Smooth muscle cell (in vitro differentiated cells): ENCODE results near the gene CPSF4L. TPM values are rescaled to one million over a fixed set of nuclear protein-coding genes. Genes with fewer than 3 reads are reported as not detected.

Source experiments
- DNase-seq: peaks from one replicate; lab custom pipeline; 2025; ENCODE audit not compliant: unreplicated experiment; lab: John Stamatoyannopoulos, UW
- H2AFZ ChIP-seq: fragments of 200-600 bp; sonication (generic); 2 replicates; pipeline ENCODE4 v1.6.0; 2016; ENCODE audit warnings: antibody characterized with exemption, low read depth, mild to moderate bottlenecking
- H3F3A ChIP-seq: fragments of 200-600 bp; sonication (generic); 2 replicates; pipeline ENCODE4 v1.6.0; 2017; ENCODE audit warnings: antibody characterized with exemption, low read depth
- H3K27ac ChIP-seq: fragments of 200-600 bp; sonication (generic); 2 replicates; pipeline ENCODE4 v1.5.1; 2016; ENCODE audit warnings: low read depth, mild to moderate bottlenecking
- H3K27me3 ChIP-seq: fragments of 200-600 bp; sonication (generic); 2 replicates; pipeline ENCODE4 v1.6.1; 2016; ENCODE audit warnings: low read depth, mild to moderate bottlenecking
- H3K36me3 ChIP-seq: fragments of 200-600 bp; sonication (generic); 2 replicates; pipeline ENCODE4 v1.5.1; 2016; ENCODE audit warnings: low read depth
- H3K4me1 ChIP-seq: fragments of 200-600 bp; sonication (generic); 2 replicates; pipeline ENCODE4 v1.5.1; 2016; ENCODE audit warnings: low read depth
- H3K4me2 ChIP-seq: fragments of 200-600 bp; sonication (generic); 2 replicates; pipeline ENCODE4 v1.6.0; 2016; ENCODE audit warnings: mild to moderate bottlenecking
- H3K4me3 ChIP-seq: fragments of 200-600 bp; sonication (generic); 2 replicates; pipeline ENCODE4 v1.5.1; 2016; ENCODE audit warnings: mild to moderate bottlenecking
- H3K79me2 ChIP-seq: fragments of 200-600 bp; sonication (generic); 2 replicates; pipeline ENCODE4 v1.6.0; 2016; ENCODE audit warnings: low read depth, mild to moderate bottlenecking
- H3K9ac ChIP-seq: fragments of 200-600 bp; sonication (generic); 2 replicates; pipeline ENCODE4 v1.6.0; 2016; ENCODE audit warnings: low read depth
- H3K9me3 ChIP-seq: fragments of 200-600 bp; sonication (generic); replicated peaks from 2 replicates; pipeline ENCODE4 v1.5.1; 2016; ENCODE audit warnings: low read depth
- H4K20me1 ChIP-seq: fragments of 200-600 bp; sonication (generic); 2 replicates; pipeline ENCODE4 v1.6.0; 2016; ENCODE audit warnings: low read depth
- CTCF ChIP-seq: fragments of 200-600 bp; sonication (generic); IDR thresholded peaks from 2 replicates; pipeline ENCODE4 v1.5.1; 2017; ENCODE audit warnings: borderline replicate concordance, mild to moderate bottlenecking, antibody characterized with exemption; ENCODE audit not compliant: insufficient read depth, poor library complexity, severe bottlenecking
- WGBS: methylation state at CpG from one replicate; pipeline ENCODE4 v1.1.7; 2016; ENCODE audit warnings: low lambda C conversion rate; 5-methylcytosine and 5-hydroxymethylcytosine counted together
- polyA plus RNA-seq: library from polyadenylated mRNA; unstranded; fragments of >200 nt; fragmentation: Nextera tagmentation; extraction: Ambion mirVana; gene quantifications from 2 replicates; pipeline ENCODE4 v1.2.1, GENCODE V29; 2016
- total RNA-seq: library from RNA; depleted of rRNA; stranded (reverse); fragments of >200 nt; gene quantifications from 2 replicates; pipeline ENCODE4 v1.2.3, GENCODE V29; 2014

Gene CPSF4L
- total and polyA plus RNA-seq, 2 experiments from 2014 or later: not detected

- peaks cover 7% of the 10 kb centered on the region for H3F3A ChIP-seq
- H3K4me3 ChIP-seq: no peak overlapping the region
- peaks cover 92% of the 10 kb centered on the region for H4K20me1 ChIP-seq
- no peak for TF ChIP-seq CTCF
- H3K4me2 ChIP-seq: no peak overlapping the region
- no peak for DNase-seq
- H3K79me2 ChIP-seq: peaks cover 84% of the 10 kb centered on the region
- no peak overlapping the region for H3K27ac ChIP-seq
- no peaks in the 10 kb centered on the region for H3K9me3 ChIP-seq
- H3K27me3 ChIP-seq: no peaks in the 10 kb centered on the region
- no peak overlapping the region for H3K9ac ChIP-seq
- 95% methylated on average over 2 of the region's 2 CpGs for WGBS
- no peak overlapping the region for H2AFZ ChIP-seq
- peaks cover 18% of the 10 kb centered on the region for H3K4me1 ChIP-seq
- no peaks in the 10 kb centered on the region for H3K36me3 ChIP-seq
These were observed 39.7 kb upstream of the CPSF4L start for GRCh38 chr17:73301369-73301768.

GRCh38 chr17:73300392-73300791 lies 38.7 kb upstream of the CPSF4L start:
- peaks cover 91% of the 10 kb centered on the region for H4K20me1 ChIP-seq
- peaks cover 7% of the 10 kb centered on the region for H3F3A ChIP-seq
- TF ChIP-seq CTCF: no peak
- no peak for DNase-seq
- no peak overlapping the region for H3K9ac ChIP-seq
- peaks cover 84% of the 10 kb centered on the region for H3K79me2 ChIP-seq
- no peak overlapping the region for H2AFZ ChIP-seq
- H3K27me3 ChIP-seq: no peaks in the 10 kb centered on the region
- H3K4me3 ChIP-seq: no peak overlapping the region
- peaks cover 13% of the 10 kb centered on the region for H3K4me1 ChIP-seq
- no peak overlapping the region for H3K27ac ChIP-seq
- H3K9me3 ChIP-seq: no peaks in the 10 kb centered on the region
- H3K4me2 ChIP-seq: no peak overlapping the region
- no peaks in the 10 kb centered on the region for H3K36me3 ChIP-seq
- 95% methylated on average over 3 of the region's 3 CpGs for WGBS

DNA sequence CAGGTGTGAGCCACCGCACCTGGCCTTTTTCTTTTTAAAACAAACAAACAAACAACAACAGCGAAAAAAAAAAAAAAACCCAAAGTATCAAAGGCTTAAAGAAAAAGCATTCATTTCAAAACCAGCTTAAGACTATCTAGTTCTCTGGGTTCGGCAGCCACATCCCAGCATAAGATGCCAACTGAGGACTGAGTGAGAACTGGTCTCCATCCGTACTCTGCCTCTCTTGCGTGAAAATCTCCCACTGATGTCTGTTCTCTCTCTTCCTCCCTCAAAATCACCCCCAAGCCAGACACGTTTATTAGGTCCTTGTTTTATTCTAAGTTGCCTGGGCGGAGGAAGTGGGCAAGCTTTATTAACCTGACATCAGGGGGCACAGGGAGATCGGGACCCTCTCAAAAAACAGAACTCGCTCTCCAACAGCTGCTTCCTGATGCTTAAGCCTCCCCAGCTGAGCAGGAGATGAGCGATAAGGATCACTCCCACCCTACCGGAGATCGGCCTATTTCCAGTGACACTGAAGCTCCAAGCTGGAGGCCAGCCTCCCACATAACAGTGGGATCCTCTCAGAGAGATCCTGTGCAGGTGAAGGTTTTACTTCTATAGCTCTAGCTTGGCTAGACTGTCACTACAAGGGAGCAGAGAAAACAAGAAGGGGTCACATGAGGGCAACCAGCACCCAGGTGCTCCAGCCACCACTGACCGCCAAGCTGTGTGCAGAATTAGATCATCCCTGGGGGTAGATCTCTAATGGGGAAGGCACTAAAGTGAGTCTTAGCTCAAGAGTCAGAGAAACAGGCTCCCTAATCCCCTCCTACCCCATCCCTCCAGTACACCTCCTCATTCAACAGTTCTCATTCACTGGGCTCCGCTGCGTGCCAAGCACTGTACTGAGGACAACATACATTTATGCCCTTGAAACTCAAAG lies 36.5 kb upstream of the CPSF4L start:
- H3K4me3 ChIP-seq: no peak overlapping the region
- peaks cover 7% of the 10 kb centered on the region for H3K4me1 ChIP-seq
- TF ChIP-seq CTCF: no peak
- H3K9ac ChIP-seq: no peak overlapping the region
- H3K27me3 ChIP-seq: no peaks in the 10 kb centered on the region
- H4K20me1 ChIP-seq: peaks cover 94% of the 10 kb centered on the region
- no peak overlapping the region for H3K4me2 ChIP-seq
- peaks cover under 1% of the 10 kb centered on the region for H3F3A ChIP-seq
- 75% methylated on average over 15 of the region's 15 CpGs for WGBS
- DNase-seq: no peak
- no peaks in the 10 kb centered on the region for H3K9me3 ChIP-seq
- H3K36me3 ChIP-seq: no peaks in the 10 kb centered on the region
- H3K27ac ChIP-seq: no peak overlapping the region
- H2AFZ ChIP-seq: no peak overlapping the region
- peaks cover 85% of the 10 kb centered on the region for H3K79me2 ChIP-seq

GRCh38 chr17:73293480-73293911 lies 31.8 kb upstream of the CPSF4L start:
- no peak for TF ChIP-seq CTCF
- H3K79me2 ChIP-seq: peaks cover 63% of the 10 kb centered on the region
- DNase-seq: no peak
- H4K20me1 ChIP-seq: peaks cover 97% of the 10 kb centered on the region
- H3K9me3 ChIP-seq: no peaks in the 10 kb centered on the region
- H2AFZ ChIP-seq: no peak overlapping the region
- H3K27me3 ChIP-seq: no peaks in the 10 kb centered on the region
- H3F3A ChIP-seq: no peaks in the 10 kb centered on the region
- peak overlapping the region; percentile 82 for H3K27ac ChIP-seq
- no peak overlapping the region for H3K9ac ChIP-seq
- no peak overlapping the region for H3K4me3 ChIP-seq
- no peaks in the 10 kb centered on the region for H3K36me3 ChIP-seq
- 48% methylated on average over 9 of the region's 9 CpGs for WGBS
- no peak overlapping the region for H3K4me2 ChIP-seq
- peaks cover 3% of the 10 kb centered on the region for H3K4me1 ChIP-seq
